ENCODE measurements around the gene ZBTB7B.

The ZBTB7B gene

GRCh38 chr1:154964359-154964758 is 38.2 kb upstream of the ZBTB7B start:
- Histone ChIP-seq H3K27ac (no peak overlapping the region), H3K4me3 (ENCODE audit: low read depth, low read length) (no peak overlapping the region), H3K36me3 (replicated peaks) (peaks cover 60% of the 10 kb centered on the region), H3K27me3 (replicated peaks) (no peaks in the 10 kb centered on the region)
- no peak for TF ChIP-seq CTCF (IDR thresholded peaks at IDR 0.05; ENCODE audit: low read depth, low read length, missing control alignments)
- in situ Hi-C loops (cut with HindIII; ENCODE audit: low pct_ligation_motif_present, low sequenced_read_pairs) = no loop called here
- no peak for DNase-seq

GRCh38 chr1:154966111-154966510 is 36.5 kb upstream of the ZBTB7B start:
- in situ Hi-C loops (cut with HindIII; ENCODE audit: low pct_ligation_motif_present, low sequenced_read_pairs) = no loop called here
- no peak overlapping the region for H3K27ac ChIP-seq
- no peak overlapping the region for H3K4me3 ChIP-seq (ENCODE audit: low read depth, low read length)

GRCh38 chr1:154967331-154967950 is 35.2 kb upstream of the ZBTB7B start:
- Histone ChIP-seq H3K4me3 (ENCODE audit: low read depth, low read length) (no peak overlapping the region), H3K36me3 (replicated peaks) (peaks cover 55% of the 10 kb centered on the region), H3K27ac (no peak overlapping the region), H3K27me3 (replicated peaks) (no peaks in the 10 kb centered on the region)
- TF ChIP-seq CTCF (IDR thresholded peaks at IDR 0.05; ENCODE audit: low read depth, low read length, missing control alignments) = no peak
- in situ Hi-C loops (cut with HindIII; ENCODE audit: low pct_ligation_motif_present, low sequenced_read_pairs) = no loop called here
- DNase-seq = no peak

More at GRCh38 chr1:154966111-154966510, 36.5 kb upstream of the ZBTB7B start:
- no peaks in the 10 kb centered on the region for H3K27me3 ChIP-seq (replicated peaks)
- no peak for TF ChIP-seq CTCF (IDR thresholded peaks at IDR 0.05; ENCODE audit: low read depth, low read length, missing control alignments)
- H3K36me3 ChIP-seq (replicated peaks) = peaks cover 60% of the 10 kb centered on the region
- no peak for DNase-seq

- no peak overlapping the region for H3K27ac ChIP-seq
- DNase-seq = no peak
- peaks cover 45% of the 10 kb centered on the region for H3K36me3 ChIP-seq (replicated peaks)
- no peak for TF ChIP-seq CTCF (IDR thresholded peaks at IDR 0.05; ENCODE audit: low read depth, low read length, missing control alignments)
- H3K4me3 ChIP-seq (ENCODE audit: low read depth, low read length) = peak overlapping the region; percentile 74
- in situ Hi-C loops (cut with HindIII; ENCODE audit: low pct_ligation_motif_present, low sequenced_read_pairs) = no loop called here
- H3K27me3 ChIP-seq (replicated peaks) = no peaks in the 10 kb centered on the region
Measured at GRCh38 chr1:154968731-154969130, 33.9 kb upstream of the ZBTB7B start.

- Histone ChIP-seq H3K27me3 (replicated peaks) (no peaks in the 10 kb centered on the region), H3K4me3 (ENCODE audit: low read depth, low read length) (peak overlapping the region; percentile 74), H3K27ac (no peak overlapping the region), H3K36me3 (replicated peaks) (peaks cover 42% of the 10 kb centered on the region)
- TF ChIP-seq CTCF (IDR thresholded peaks at IDR 0.05; ENCODE audit: low read depth, low read length, missing control alignments) = no peak
- DNase-seq = no peak
- in situ Hi-C loops (cut with HindIII; ENCODE audit: low pct_ligation_motif_present, low sequenced_read_pairs) = no loop called here
Measured at GRCh38 chr1:154969246-154969645, 33.4 kb upstream of the ZBTB7B start.

Measured in brain microvascular endothelial cell (primary cell).